Caco-2 (cell line): Measurements from ENCODE around the gene REEP1. TPM values are rescaled to one million over a fixed set of nuclear protein-coding genes. Genes with fewer than 3 reads are reported as not detected.

Source experiments
- BruUV-seq: library from RNA; stranded (reverse); fragments of 400-500 nt; replicated peaks from 2 replicates; lab custom pipeline; 2021; lab: Mats Ljungman, UMichigan
- CTCF ChIA-PET: fragments of 300-600 bp; sonication (Branson Sonifier 250); formaldehyde crosslinking; loops from one replicate; lab custom pipeline; 2022; ENCODE audit warnings: antibody characterized with exemption; lab: Charles Lee
- POLR2A ChIA-PET: fragments of 300-600 bp; sonication (Branson Sonifier 250); formaldehyde crosslinking; loops from one replicate; lab custom pipeline; 2022; ENCODE audit warnings: antibody characterized with exemption; lab: Charles Lee
- DNase-seq, 2 experiments: peaks; one replicate each; pipeline versions ENCODE4 v3.0.0 to v3.0.0-alpha.2; 2020 to 2022
- H3K27me3 ChIP-seq: replicated peaks from 2 replicates; pipeline ENCODE4 v1.6.0; 2011; ENCODE audit warnings: low read length; ENCODE audit not compliant: control insufficient read depth, insufficient read depth
- H3K36me3 ChIP-seq: 2 replicates; pipeline ENCODE4 v1.5.1; 2011; ENCODE audit warnings: low read length; ENCODE audit not compliant: control insufficient read depth, insufficient read depth
- H3K4me1 ChIP-seq: fragments of 250-450 bp; sonication (Bioruptor Pico); 2 replicates; pipeline ENCODE4 v1.5.1; 2020; ENCODE audit warnings: mild to moderate bottlenecking
- H3K4me3 ChIP-seq: 2 replicates; pipeline ENCODE4 v1.5.1; 2011; ENCODE audit warnings: low read depth, mild to moderate bottlenecking, control low read depth, low read length
- H3K9me3 ChIP-seq: fragments of 250-450 bp; sonication (Bioruptor Pico); 2 replicates; pipeline ENCODE4 v1.5.1; 2020; ENCODE audit warnings: mild to moderate bottlenecking, moderate library complexity
- H3K27ac Mint-ChIP-seq: one replicate; pipeline ENCODE4 v1.8.0; 2022; ENCODE audit warnings: mixed read lengths; ENCODE audit not compliant: unreplicated experiment
- H3K27me3 Mint-ChIP-seq: one replicate; pipeline ENCODE4 v1.8.0; 2022; ENCODE audit warnings: mixed read lengths; ENCODE audit not compliant: insufficient read depth, unreplicated experiment
- H3K36me3 Mint-ChIP-seq: one replicate; pipeline ENCODE4 v1.8.0; 2022; ENCODE audit warnings: mild to moderate bottlenecking, mixed read lengths; ENCODE audit not compliant: insufficient read depth, unreplicated experiment
- H3K4me1 Mint-ChIP-seq: one replicate; pipeline ENCODE4 v1.8.0; 2022; ENCODE audit warnings: low read depth, mixed read lengths; ENCODE audit not compliant: unreplicated experiment
- H3K4me3 Mint-ChIP-seq: one replicate; pipeline ENCODE4 v1.8.0; 2022; ENCODE audit warnings: mild to moderate bottlenecking, moderate library complexity, mixed read lengths; ENCODE audit not compliant: unreplicated experiment
- H3K9me3 Mint-ChIP-seq: one replicate; pipeline ENCODE4 v1.8.0; 2022; ENCODE audit warnings: mixed read lengths; ENCODE audit not compliant: unreplicated experiment
- intact Hi-C: fragments of 100-400 bp; cut with micrococcal nuclease; formaldehyde crosslinking; loops from one replicate; pipeline ENCODE4 v1.10.0; 2022; ENCODE audit not compliant: unreplicated experiment
- total RNA-seq: library from RNA; stranded (reverse); gene quantifications from 2 replicates; pipeline ENCODE4 v1.2.3, GENCODE V29; 2022
- TF ChIP-seq, protein P1 (sequence below), 2 experiments: fragments of 200-600 bp in 1 of 2; IDR thresholded peaks; 1 replicate in 1 of 2; 2 replicates in 1 of 2; pipeline versions ENCODE4 v1.5.1 to v1.8.0; 2011 to 2022; ENCODE audit warnings: antibody characterized with exemption in 1 of 2, control low read depth in 1 of 2, inconsistent platforms in 1 of 2, low read depth in 1 of 2, low read length in 1 of 2, mild to moderate bottlenecking in 1 of 2, moderate library complexity in 1 of 2; ENCODE audit not compliant: insufficient read depth in 1 of 2, severe bottlenecking in 1 of 2, unreplicated experiment in 1 of 2

The REEP1 gene
- total RNA-seq, 1 experiment from 2014 or later = 16.6 TPM

DNA sequence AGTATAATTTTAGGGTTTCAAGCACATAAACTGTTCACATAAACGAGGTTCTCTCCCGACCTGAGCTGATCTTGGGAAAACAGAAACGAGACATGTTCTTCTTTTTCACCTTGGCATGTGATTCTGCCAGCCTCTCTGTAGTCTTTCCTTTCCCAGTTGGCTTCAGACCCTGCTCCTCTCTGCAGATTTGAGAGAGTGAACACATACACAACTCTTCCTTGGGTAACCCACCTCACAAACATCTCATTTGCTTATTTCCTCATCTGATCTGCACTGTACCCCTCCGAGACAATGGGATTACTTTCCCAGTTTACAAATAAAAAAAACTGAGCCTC is 46.1 kb downstream of the REEP1 start:
- H3K4me3 Mint-ChIP-seq = no peak overlapping the region
- no peaks in the 10 kb centered on the region for H3K27me3 Mint-ChIP-seq
- H3K4me1 Mint-ChIP-seq = no peaks in the 10 kb centered on the region
- H3K36me3 ChIP-seq = no peaks in the 10 kb centered on the region
- BruUV-seq = no TSS peak
- no peaks in the 10 kb centered on the region for H3K27me3 ChIP-seq
- intact Hi-C loops = no loop called here
- H3K4me1 ChIP-seq = no peaks in the 10 kb centered on the region
- H3K9me3 Mint-ChIP-seq = no peaks in the 10 kb centered on the region
- no peak overlapping the region for H3K27ac Mint-ChIP-seq
- no peak overlapping the region for H3K4me3 ChIP-seq
- no peaks in the 10 kb centered on the region for H3K36me3 Mint-ChIP-seq
- H3K9me3 ChIP-seq = no peaks in the 10 kb centered on the region
- CTCF ChIA-PET = no interaction called here
- POLR2A ChIA-PET = no interaction called here
- DNase-seq = no peak
- TF ChIP-seq, protein P1, sequence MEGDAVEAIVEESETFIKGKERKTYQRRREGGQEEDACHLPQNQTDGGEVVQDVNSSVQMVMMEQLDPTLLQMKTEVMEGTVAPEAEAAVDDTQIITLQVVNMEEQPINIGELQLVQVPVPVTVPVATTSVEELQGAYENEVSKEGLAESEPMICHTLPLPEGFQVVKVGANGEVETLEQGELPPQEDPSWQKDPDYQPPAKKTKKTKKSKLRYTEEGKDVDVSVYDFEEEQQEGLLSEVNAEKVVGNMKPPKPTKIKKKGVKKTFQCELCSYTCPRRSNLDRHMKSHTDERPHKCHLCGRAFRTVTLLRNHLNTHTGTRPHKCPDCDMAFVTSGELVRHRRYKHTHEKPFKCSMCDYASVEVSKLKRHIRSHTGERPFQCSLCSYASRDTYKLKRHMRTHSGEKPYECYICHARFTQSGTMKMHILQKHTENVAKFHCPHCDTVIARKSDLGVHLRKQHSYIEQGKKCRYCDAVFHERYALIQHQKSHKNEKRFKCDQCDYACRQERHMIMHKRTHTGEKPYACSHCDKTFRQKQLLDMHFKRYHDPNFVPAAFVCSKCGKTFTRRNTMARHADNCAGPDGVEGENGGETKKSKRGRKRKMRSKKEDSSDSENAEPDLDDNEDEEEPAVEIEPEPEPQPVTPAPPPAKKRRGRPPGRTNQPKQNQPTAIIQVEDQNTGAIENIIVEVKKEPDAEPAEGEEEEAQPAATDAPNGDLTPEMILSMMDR (IDR thresholded peaks at IDR 0.05; ENCODE audit: insufficient read depth in 1 of 2, low read depth in 1 of 2, low read length in 1 of 2, severe bottlenecking in 1 of 2, unreplicated experiment in 1 of 2) = no peak

DNA sequence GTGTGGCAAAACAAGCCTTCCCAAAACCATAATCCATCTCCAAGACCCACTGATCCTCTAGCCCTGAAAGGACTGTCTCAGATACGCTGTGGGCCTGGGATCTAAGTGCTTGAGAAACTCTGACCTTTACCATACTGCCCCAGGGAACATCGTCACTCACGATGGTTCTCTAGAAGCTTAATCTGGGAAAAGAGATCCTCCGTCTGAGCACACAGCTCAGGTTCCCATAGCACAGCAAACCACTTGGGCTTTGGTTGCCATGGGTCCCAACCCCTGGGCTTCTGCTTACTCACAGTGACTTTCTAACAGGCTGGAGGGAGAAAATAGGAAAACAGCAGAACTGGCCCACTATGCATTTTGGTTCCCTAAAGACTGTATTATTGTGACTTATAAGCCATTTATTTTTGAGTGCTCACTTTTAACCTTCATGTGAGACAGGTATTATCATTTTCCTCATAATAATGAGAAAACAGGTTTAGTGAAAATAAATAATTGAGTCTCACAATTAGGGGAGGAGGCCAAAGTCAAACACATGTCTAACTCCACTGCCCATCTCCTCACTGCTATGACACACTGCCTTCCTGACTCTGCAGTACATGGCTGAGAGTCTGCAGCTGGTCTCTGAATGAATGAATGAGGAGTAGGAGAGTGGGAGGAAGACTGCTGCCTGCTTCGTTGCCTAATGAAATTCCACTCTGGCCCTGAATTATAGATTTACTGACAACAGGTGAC is 46.7 kb downstream of the REEP1 start:
- Mint-ChIP-seq H3K36me3 (no peaks in the 10 kb centered on the region), H3K27me3 (no peaks in the 10 kb centered on the region), H3K4me1 (no peaks in the 10 kb centered on the region), H3K27ac (no peak overlapping the region), H3K9me3 (no peaks in the 10 kb centered on the region), H3K4me3 (no peak overlapping the region)
- Histone ChIP-seq H3K27me3 (no peaks in the 10 kb centered on the region), H3K36me3 (no peaks in the 10 kb centered on the region), H3K4me1 (no peaks in the 10 kb centered on the region), H3K9me3 (no peaks in the 10 kb centered on the region), H3K4me3 (no peak overlapping the region)
- BruUV-seq = no TSS peak
- ChIA-PET CTCF (no interaction called here), POLR2A (no interaction called here)
- intact Hi-C loops = no loop called here
- TF ChIP-seq, protein P1 (IDR thresholded peaks at IDR 0.05; ENCODE audit: insufficient read depth in 1 of 2, low read depth in 1 of 2, low read length in 1 of 2, severe bottlenecking in 1 of 2, unreplicated experiment in 1 of 2) = no peak
- no peak for DNase-seq

DNA sequence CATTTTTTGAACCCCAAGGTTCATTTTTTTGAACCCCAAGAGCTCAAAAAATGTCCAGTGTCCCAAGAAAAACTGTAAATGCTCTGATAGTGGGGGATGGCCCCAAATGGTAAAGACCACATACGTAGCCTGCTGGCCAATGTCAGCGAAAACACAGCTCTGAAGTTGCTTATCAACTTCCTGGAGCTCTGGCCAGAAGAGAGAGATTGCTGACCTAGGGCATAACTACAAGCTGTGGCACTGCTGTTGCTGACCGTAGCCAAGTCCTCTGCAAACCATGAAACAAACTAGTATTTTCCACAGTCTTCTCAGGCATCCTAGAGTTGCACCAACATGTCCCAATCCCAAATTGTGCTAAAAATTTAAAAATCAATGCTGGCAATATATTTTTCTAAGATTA is 50.9 kb downstream of the REEP1 start:
- Mint-ChIP-seq H3K4me1 (no peaks in the 10 kb centered on the region), H3K27ac (no peak overlapping the region), H3K36me3 (no peaks in the 10 kb centered on the region), H3K4me3 (no peak overlapping the region), H3K27me3 (no peaks in the 10 kb centered on the region), H3K9me3 (no peaks in the 10 kb centered on the region)
- H3K9me3 ChIP-seq = no peaks in the 10 kb centered on the region
- TF ChIP-seq, protein P1 (IDR thresholded peaks at IDR 0.05; ENCODE audit: insufficient read depth in 1 of 2, low read depth in 1 of 2, low read length in 1 of 2, severe bottlenecking in 1 of 2, unreplicated experiment in 1 of 2) = no peak
- no peak overlapping the region for H3K4me3 ChIP-seq
- intact Hi-C loops = no loop called here
- H3K4me1 ChIP-seq = no peaks in the 10 kb centered on the region
- DNase-seq = no peak
- H3K36me3 ChIP-seq = no peaks in the 10 kb centered on the region
- no TSS peak for BruUV-seq
- H3K27me3 ChIP-seq = no peaks in the 10 kb centered on the region
- ChIA-PET POLR2A (no interaction called here), CTCF (interaction anchor here (0.7 to 1.5 kb wide), 2 partner anchors 12 to 324 kb away, joined by 3 read pairs; no protein-coding TSS in a partner anchor)
